ENCODE results near the gene CHAF1A. TPM values are rescaled to one million over a fixed set of nuclear protein-coding genes. Genes with fewer than 3 reads are reported as not detected.

The CHAF1A gene
- total RNA-seq, 2 experiments from 2014 or later, result 78.3 to 80.5 TPM

- intact Hi-C loops (cut with micrococcal nuclease), result no loop called here
- peak overlapping the region; percentile 14 for H3K27ac Mint-ChIP-seq
- H3K4me1 Mint-ChIP-seq (ENCODE audit: low read depth), result peaks cover 21% of the 10 kb centered on the region
- H3K36me3 Mint-ChIP-seq (ENCODE audit: low read depth), result peaks cover 3% of the 10 kb centered on the region
- DNase-seq, result peak; percentile 56
- CTCF ChIA-PET, result interaction anchor here (0.8 to 1.6 kb wide), 3 partner anchors 48 to 74 kb away, joined by 3 read pairs; partner anchors contain the start of gene SH3GL1
- POLR2A ChIA-PET, result no interaction called here
- no peaks in the 10 kb centered on the region for H3K9me3 Mint-ChIP-seq
- H3K27me3 Mint-ChIP-seq, result no peaks in the 10 kb centered on the region
- H3K4me3 Mint-ChIP-seq, result peak overlapping the region; percentile 79
- no peak for ATAC-seq
- no peak for TF ChIP-seq CTCF (IDR thresholded peaks at IDR 0.05)
These were observed 72.1 kb downstream of the CHAF1A start for GRCh38 chr19:4474514-4475022.

GRCh38 chr19:4477034-4477801, 74.8 kb downstream of the CHAF1A start:
- DNase-seq, result no peak
- H3K36me3 Mint-ChIP-seq (ENCODE audit: low read depth), result peaks cover 2% of the 10 kb centered on the region
- CTCF ChIA-PET, result no interaction called here
- H3K27ac Mint-ChIP-seq, result no peak overlapping the region
- TF ChIP-seq CTCF (IDR thresholded peaks at IDR 0.05), result no peak
- peaks cover 16% of the 10 kb centered on the region for H3K4me1 Mint-ChIP-seq (ENCODE audit: low read depth)
- intact Hi-C loops (cut with micrococcal nuclease), result no loop called here
- H3K27me3 Mint-ChIP-seq, result no peaks in the 10 kb centered on the region
- POLR2A ChIA-PET, result interaction anchor here (1.1 kb wide), 1 partner anchor 20 kb away, joined by 3 read pairs; no protein-coding TSS in a partner anchor
- ATAC-seq, result no peak
- no peaks in the 10 kb centered on the region for H3K9me3 Mint-ChIP-seq
- H3K4me3 Mint-ChIP-seq, result no peak overlapping the region

GRCh38 chr19:4482721-4483364, 80.4 kb downstream of the CHAF1A start:
- ChIA-PET CTCF (no interaction called here), POLR2A (no interaction called here)
- TF ChIP-seq CTCF (IDR thresholded peaks at IDR 0.05), result no peak
- no peak for ATAC-seq
- Mint-ChIP-seq H3K4me1 (ENCODE audit: low read depth) (no peaks in the 10 kb centered on the region), H3K36me3 (ENCODE audit: low read depth) (peaks cover 8% of the 10 kb centered on the region), H3K27me3 (no peaks in the 10 kb centered on the region), H3K4me3 (no peak overlapping the region), H3K9me3 (no peaks in the 10 kb centered on the region), H3K27ac (no peak overlapping the region)
- DNase-seq, result no peak
- intact Hi-C loops (cut with micrococcal nuclease), result no loop called here

- Mint-ChIP-seq H3K4me3 (no peak overlapping the region), H3K36me3 (ENCODE audit: low read depth) (peaks cover 8% of the 10 kb centered on the region), H3K9me3 (no peaks in the 10 kb centered on the region), H3K4me1 (ENCODE audit: low read depth) (no peaks in the 10 kb centered on the region), H3K27me3 (no peaks in the 10 kb centered on the region), H3K27ac (no peak overlapping the region)
- DNase-seq (no peak), ATAC-seq (no peak)
- POLR2A ChIA-PET, result no interaction called here
- CTCF ChIA-PET, result no interaction called here
- intact Hi-C loops (cut with micrococcal nuclease), result no loop called here
- no peak for TF ChIP-seq CTCF (IDR thresholded peaks at IDR 0.05)
These were observed 80.9 kb downstream of the CHAF1A start for GRCh38 chr19:4483385-4483784.

- intact Hi-C loops (cut with micrococcal nuclease), result no loop called here
- H3K27ac Mint-ChIP-seq, result no peak overlapping the region
- DNase-seq, result no peak
- TF ChIP-seq CTCF (IDR thresholded peaks at IDR 0.05), result no peak
- no peak for ATAC-seq
- H3K4me1 Mint-ChIP-seq (ENCODE audit: low read depth), result no peaks in the 10 kb centered on the region
- ChIA-PET POLR2A (no interaction called here), CTCF (no interaction called here)
- H3K4me3 Mint-ChIP-seq, result no peak overlapping the region
- no peaks in the 10 kb centered on the region for H3K27me3 Mint-ChIP-seq
- peaks cover 13% of the 10 kb centered on the region for H3K36me3 Mint-ChIP-seq (ENCODE audit: low read depth)
- no peaks in the 10 kb centered on the region for H3K9me3 Mint-ChIP-seq
These were observed 85.1 kb downstream of the CHAF1A start for GRCh38 chr19:4487572-4487971.

All from activated CD8-positive, alpha-beta T cell treated with anti-CD3 and anti-CD28 coated beads for 36 hours (primary cell).